Hepatocyte (in vitro differentiated cells): Measurements from ENCODE around the gene CNTNAP2.

Experiments used
- CTCF ChIP-seq: fragments of 200-600 bp; sonication (generic); IDR thresholded peaks from 2 replicates; pipeline ENCODE4 v1.5.1; 2016; ENCODE audit warnings: antibody characterized with exemption, mild to moderate bottlenecking; ENCODE audit not compliant: poor library complexity
- EZH2 ChIP-seq: fragments of 200-600 bp; sonication (generic); IDR thresholded peaks from 2 replicates; pipeline ENCODE4 v1.6.1; 2016; ENCODE audit warnings: antibody characterized with exemption, mild to moderate bottlenecking, borderline replicate concordance
- EZH2phosphoT487 ChIP-seq: fragments of 200-600 bp; sonication (generic); IDR thresholded peaks from one replicate; pipeline ENCODE4 v1.6.1; 2018; ENCODE audit warnings: antibody characterized with exemption, mild to moderate bottlenecking, low read depth, moderate library complexity; ENCODE audit not compliant: unreplicated experiment, severe bottlenecking

GRCh38 chr7:147465223-147465622 lies 1348.6 kb downstream of the CNTNAP2 start:
- TF ChIP-seq CTCF (no peak), EZH2phosphoT487 (no peak), EZH2 (no peak)
